SK-N-SH treated with all-trans-retinoic acid at 6 μM for 48 hours (cell line): ENCODE measurements around the gene ARHGEF38.

Source experiments
- ATAC-seq: fragments of 200-7000 bp; cut with Tn5 transposase; 3 replicates; pipeline ENCODE4 v1.9.1; 2020; ENCODE audit warnings: mild to moderate bottlenecking, moderate library complexity
- ARNTL ChIP-seq: fragments of 450-650 bp; formaldehyde crosslinking; IDR thresholded peaks from 2 replicates; pipeline ENCODE4 v1.5.0; 2020; ENCODE audit warnings: low read depth, mild to moderate bottlenecking, moderate library complexity, borderline replicate concordance
- BACH2 ChIP-seq: fragments of 250-450 bp; sonication (Bioruptor Pico); IDR thresholded peaks from 2 replicates; pipeline ENCODE4 v1.9.0; 2021; ENCODE audit warnings: mild to moderate bottlenecking, borderline replicate concordance
- ESRRG ChIP-seq: fragments of 250-450 bp; sonication (Bioruptor Pico); IDR thresholded peaks from 2 replicates; pipeline ENCODE4 v1.6.1; 2021; ENCODE audit warnings: mild to moderate bottlenecking
- ISL1 ChIP-seq: fragments of 250-450 bp; sonication (Bioruptor Pico); IDR thresholded peaks from 2 replicates; pipeline ENCODE4 v2.1.2; 2022; ENCODE audit warnings: mild to moderate bottlenecking, moderate library complexity
- OSR1 ChIP-seq: fragments of 250-450 bp; sonication (Bioruptor Pico); IDR thresholded peaks from 2 replicates; pipeline ENCODE4 v1.8.0; 2022; ENCODE audit warnings: moderate library complexity, mild to moderate bottlenecking, inconsistent platforms
- PPARA ChIP-seq: fragments of 250-450 bp; sonication (Bioruptor Pico); IDR thresholded peaks from 2 replicates; pipeline ENCODE4 v1.5.0; 2020; ENCODE audit warnings: mild to moderate bottlenecking, borderline replicate concordance
- RARB ChIP-seq: fragments of 250-450 bp; sonication (Bioruptor Pico); IDR thresholded peaks from 2 replicates; pipeline ENCODE4 v1.8.0; 2021; ENCODE audit warnings: mild to moderate bottlenecking, moderate library complexity
- SNAI2 ChIP-seq: fragments of 250-450 bp; sonication (Bioruptor Pico); IDR thresholded peaks from 2 replicates; pipeline ENCODE4 v1.5.0; 2020; ENCODE audit warnings: mild to moderate bottlenecking, moderate library complexity
- TOX ChIP-seq: fragments of 250-450 bp; sonication (Bioruptor Pico); IDR thresholded peaks from 2 replicates; pipeline ENCODE4 v1.8.0; 2021; ENCODE audit warnings: mild to moderate bottlenecking, moderate library complexity, borderline replicate concordance
- ZC3H10 ChIP-seq: fragments of 250-450 bp; sonication (Bioruptor Pico); IDR thresholded peaks from 2 replicates; pipeline ENCODE4 v1.5.1; 2021; ENCODE audit warnings: mild to moderate bottlenecking, moderate library complexity
- ZFP3 ChIP-seq: fragments of 250-450 bp; sonication (Bioruptor Pico); IDR thresholded peaks from 2 replicates; pipeline ENCODE4 v1.5.0; 2020; ENCODE audit warnings: mild to moderate bottlenecking, moderate library complexity
- ZNF565 ChIP-seq: fragments of 450-650 bp; formaldehyde crosslinking; conservative IDR thresholded peaks from 2 replicates; pipeline ENCODE4 v1.5.0; 2020; ENCODE audit warnings: low read depth, mild to moderate bottlenecking, moderate library complexity
- ZNF70 ChIP-seq: fragments of 450-650 bp; formaldehyde crosslinking; IDR thresholded peaks from 2 replicates; pipeline ENCODE4 v1.5.0; 2020; ENCODE audit warnings: mild to moderate bottlenecking, moderate library complexity
- ZNF8 ChIP-seq: fragments of 450-650 bp; formaldehyde crosslinking; IDR thresholded peaks from 2 replicates; pipeline ENCODE4 v1.5.0; 2020; ENCODE audit warnings: mild to moderate bottlenecking, moderate library complexity
- TF ChIP-seq, protein P1 (sequence below): fragments of 250-450 bp; sonication (Bioruptor Pico); IDR thresholded peaks from 2 replicates; pipeline ENCODE4 v1.5.1; 2020; ENCODE audit warnings: low read depth, mild to moderate bottlenecking, moderate library complexity
- TF ChIP-seq, protein P2 (sequence below): fragments of 250-450 bp; sonication (Bioruptor Pico); IDR thresholded peaks from 2 replicates; pipeline ENCODE4 v1.5.0; 2020; ENCODE audit warnings: mild to moderate bottlenecking, moderate library complexity
- TF ChIP-seq, protein P3 (sequence below): fragments of 250-450 bp; sonication (Bioruptor Pico); IDR thresholded peaks from 2 replicates; pipeline ENCODE4 v1.5.1; 2021; ENCODE audit warnings: mild to moderate bottlenecking, moderate library complexity
- TF ChIP-seq, protein P4 (sequence below): fragments of 250-450 bp; sonication (Bioruptor Pico); IDR thresholded peaks from 2 replicates; pipeline ENCODE4 v1.8.0; 2021; ENCODE audit warnings: low read depth, mild to moderate bottlenecking, moderate library complexity, borderline replicate concordance
- TF ChIP-seq, protein P5 (sequence below): fragments of 250-450 bp; sonication (Bioruptor Pico); IDR thresholded peaks from 2 replicates; pipeline ENCODE4 v1.8.0; 2020; ENCODE audit warnings: mild to moderate bottlenecking, moderate library complexity, borderline replicate concordance

Gene ARHGEF38

DNA sequence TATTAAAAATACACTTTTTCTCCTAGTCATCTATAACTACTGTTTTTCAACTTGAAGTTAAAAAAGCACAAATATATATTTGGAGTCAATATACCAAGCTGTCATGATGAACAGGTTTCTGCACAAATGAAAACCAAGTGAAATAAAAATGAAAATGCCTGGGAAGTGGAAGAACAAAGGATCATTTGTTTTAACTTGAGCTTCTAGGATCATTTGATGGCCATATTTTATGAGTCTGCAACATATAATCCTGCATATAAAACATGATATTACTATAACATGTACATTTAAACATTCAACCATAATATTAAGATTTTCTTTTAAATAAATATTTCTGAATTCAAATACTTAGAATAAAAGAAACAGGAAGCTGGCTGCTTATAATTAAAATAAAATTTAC is 8.5 kb upstream of the ARHGEF38 start:
- ATAC-seq, result no peak
- TF ChIP-seq, protein P1, sequence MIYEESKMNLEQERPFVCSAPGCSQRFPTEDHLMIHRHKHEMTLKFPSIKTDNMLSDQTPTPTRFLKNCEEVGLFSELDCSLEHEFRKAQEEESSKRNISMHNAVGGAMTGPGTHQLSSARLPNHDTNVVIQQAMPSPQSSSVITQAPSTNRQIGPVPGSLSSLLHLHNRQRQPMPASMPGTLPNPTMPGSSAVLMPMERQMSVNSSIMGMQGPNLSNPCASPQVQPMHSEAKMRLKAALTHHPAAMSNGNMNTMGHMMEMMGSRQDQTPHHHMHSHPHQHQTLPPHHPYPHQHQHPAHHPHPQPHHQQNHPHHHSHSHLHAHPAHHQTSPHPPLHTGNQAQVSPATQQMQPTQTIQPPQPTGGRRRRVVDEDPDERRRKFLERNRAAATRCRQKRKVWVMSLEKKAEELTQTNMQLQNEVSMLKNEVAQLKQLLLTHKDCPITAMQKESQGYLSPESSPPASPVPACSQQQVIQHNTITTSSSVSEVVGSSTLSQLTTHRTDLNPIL, result no peak
- TF ChIP-seq, protein P2, sequence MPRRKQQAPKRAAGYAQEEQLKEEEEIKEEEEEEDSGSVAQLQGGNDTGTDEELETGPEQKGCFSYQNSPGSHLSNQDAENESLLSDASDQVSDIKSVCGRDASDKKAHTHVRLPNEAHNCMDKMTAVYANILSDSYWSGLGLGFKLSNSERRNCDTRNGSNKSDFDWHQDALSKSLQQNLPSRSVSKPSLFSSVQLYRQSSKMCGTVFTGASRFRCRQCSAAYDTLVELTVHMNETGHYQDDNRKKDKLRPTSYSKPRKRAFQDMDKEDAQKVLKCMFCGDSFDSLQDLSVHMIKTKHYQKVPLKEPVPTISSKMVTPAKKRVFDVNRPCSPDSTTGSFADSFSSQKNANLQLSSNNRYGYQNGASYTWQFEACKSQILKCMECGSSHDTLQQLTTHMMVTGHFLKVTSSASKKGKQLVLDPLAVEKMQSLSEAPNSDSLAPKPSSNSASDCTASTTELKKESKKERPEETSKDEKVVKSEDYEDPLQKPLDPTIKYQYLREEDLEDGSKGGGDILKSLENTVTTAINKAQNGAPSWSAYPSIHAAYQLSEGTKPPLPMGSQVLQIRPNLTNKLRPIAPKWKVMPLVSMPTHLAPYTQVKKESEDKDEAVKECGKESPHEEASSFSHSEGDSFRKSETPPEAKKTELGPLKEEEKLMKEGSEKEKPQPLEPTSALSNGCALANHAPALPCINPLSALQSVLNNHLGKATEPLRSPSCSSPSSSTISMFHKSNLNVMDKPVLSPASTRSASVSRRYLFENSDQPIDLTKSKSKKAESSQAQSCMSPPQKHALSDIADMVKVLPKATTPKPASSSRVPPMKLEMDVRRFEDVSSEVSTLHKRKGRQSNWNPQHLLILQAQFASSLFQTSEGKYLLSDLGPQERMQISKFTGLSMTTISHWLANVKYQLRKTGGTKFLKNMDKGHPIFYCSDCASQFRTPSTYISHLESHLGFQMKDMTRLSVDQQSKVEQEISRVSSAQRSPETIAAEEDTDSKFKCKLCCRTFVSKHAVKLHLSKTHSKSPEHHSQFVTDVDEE (CRISPR knock-in tag), result no peak
- TF ChIP-seq ZNF70 (CRISPR knock-in tag), result no peak
- no peak for TF ChIP-seq RARB (CRISPR knock-in tag)
- no peak for TF ChIP-seq ZC3H10 (CRISPR knock-in tag)
- TF ChIP-seq OSR1 (CRISPR knock-in tag), result no peak
- no peak for TF ChIP-seq TOX (CRISPR knock-in tag)
- no peak for TF ChIP-seq ZNF565
- no peak for TF ChIP-seq ARNTL (CRISPR knock-in tag)
- TF ChIP-seq ZNF8 (CRISPR knock-in tag), result no peak
- TF ChIP-seq, protein P3, sequence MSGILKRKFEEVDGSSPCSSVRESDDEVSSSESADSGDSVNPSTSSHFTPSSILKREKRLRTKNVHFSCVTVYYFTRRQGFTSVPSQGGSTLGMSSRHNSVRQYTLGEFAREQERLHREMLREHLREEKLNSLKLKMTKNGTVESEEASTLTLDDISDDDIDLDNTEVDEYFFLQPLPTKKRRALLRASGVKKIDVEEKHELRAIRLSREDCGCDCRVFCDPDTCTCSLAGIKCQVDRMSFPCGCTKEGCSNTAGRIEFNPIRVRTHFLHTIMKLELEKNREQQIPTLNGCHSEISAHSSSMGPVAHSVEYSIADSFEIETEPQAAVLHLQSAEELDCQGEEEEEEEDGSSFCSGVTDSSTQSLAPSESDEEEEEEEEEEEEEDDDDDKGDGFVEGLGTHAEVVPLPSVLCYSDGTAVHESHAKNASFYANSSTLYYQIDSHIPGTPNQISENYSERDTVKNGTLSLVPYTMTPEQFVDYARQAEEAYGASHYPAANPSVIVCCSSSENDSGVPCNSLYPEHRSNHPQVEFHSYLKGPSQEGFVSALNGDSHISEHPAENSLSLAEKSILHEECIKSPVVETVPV, result no peak
- no peak for TF ChIP-seq ESRRG
- TF ChIP-seq ZFP3 (CRISPR knock-in tag), result no peak
- TF ChIP-seq PPARA, result no peak

DNA sequence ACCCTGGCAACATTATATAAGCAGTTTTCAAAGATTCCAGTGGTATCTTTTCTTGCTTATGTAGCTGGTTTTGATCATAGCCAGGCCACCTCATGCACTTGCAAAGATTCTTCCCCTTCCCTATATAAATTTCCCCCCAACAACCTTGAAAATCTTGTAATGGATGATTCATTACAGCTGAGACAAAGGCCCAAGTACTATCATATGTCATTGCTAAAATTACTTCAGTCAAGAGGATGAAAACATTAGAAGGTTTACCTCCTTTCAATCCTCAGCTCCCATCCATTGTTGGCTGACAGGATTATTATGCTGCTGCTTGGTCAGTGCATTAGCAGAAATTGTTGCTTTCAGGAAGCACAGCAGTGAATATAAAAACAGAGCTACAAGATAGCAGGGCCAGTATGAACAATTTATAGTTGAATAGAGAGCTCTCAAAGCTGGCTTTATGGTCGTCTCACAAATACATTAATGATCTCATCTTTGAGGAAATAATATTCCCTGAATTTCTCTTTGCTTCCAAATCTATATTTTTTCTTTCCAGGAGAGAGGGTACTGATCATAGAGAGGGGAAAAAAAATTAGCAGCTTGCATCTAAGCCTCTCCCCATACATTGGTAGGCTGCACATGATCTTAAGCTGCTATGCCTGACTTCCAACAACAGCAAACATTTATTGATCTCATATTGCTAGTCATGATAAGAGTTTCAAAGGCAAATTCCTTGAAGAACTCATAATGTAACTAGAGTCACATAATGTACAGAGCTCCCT is 7.7 kb upstream of the ARHGEF38 start:
- TF ChIP-seq ZFP3 (CRISPR knock-in tag) (no peak), SNAI2 (CRISPR knock-in tag) (no peak), ZC3H10 (CRISPR knock-in tag) (peak; percentile 44; the same call in 1 of the 2 replicates), TOX (CRISPR knock-in tag) (peak; percentile 64; the same call in 1 of the 2 replicates), PPARA (no peak), ISL1 (CRISPR knock-in tag) (peak; percentile 93), ZNF565 (no peak), BACH2 (CRISPR knock-in tag) (no peak), RARB (CRISPR knock-in tag) (no peak), ZNF70 (CRISPR knock-in tag) (no peak), ZNF8 (CRISPR knock-in tag) (no peak)
- TF ChIP-seq, protein P3, result no peak; the same call in 1 of the 2 replicates
- TF ChIP-seq, protein P2 (CRISPR knock-in tag), result no peak
- TF ChIP-seq, protein P4, sequence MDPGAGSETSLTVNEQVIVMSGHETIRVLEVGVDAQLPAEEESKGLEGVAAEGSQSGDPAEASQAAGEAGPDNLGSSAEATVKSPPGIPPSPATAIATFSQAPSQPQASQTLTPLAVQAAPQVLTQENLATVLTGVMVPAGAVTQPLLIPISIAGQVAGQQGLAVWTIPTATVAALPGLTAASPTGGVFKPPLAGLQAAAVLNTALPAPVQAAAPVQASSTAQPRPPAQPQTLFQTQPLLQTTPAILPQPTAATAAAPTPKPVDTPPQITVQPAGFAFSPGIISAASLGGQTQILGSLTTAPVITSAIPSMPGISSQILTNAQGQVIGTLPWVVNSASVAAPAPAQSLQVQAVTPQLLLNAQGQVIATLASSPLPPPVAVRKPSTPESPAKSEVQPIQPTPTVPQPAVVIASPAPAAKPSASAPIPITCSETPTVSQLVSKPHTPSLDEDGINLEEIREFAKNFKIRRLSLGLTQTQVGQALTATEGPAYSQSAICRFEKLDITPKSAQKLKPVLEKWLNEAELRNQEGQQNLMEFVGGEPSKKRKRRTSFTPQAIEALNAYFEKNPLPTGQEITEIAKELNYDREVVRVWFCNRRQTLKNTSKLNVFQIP (CRISPR knock-in tag), result no peak; the same call in 1 of the 2 replicates
- TF ChIP-seq, protein P5, sequence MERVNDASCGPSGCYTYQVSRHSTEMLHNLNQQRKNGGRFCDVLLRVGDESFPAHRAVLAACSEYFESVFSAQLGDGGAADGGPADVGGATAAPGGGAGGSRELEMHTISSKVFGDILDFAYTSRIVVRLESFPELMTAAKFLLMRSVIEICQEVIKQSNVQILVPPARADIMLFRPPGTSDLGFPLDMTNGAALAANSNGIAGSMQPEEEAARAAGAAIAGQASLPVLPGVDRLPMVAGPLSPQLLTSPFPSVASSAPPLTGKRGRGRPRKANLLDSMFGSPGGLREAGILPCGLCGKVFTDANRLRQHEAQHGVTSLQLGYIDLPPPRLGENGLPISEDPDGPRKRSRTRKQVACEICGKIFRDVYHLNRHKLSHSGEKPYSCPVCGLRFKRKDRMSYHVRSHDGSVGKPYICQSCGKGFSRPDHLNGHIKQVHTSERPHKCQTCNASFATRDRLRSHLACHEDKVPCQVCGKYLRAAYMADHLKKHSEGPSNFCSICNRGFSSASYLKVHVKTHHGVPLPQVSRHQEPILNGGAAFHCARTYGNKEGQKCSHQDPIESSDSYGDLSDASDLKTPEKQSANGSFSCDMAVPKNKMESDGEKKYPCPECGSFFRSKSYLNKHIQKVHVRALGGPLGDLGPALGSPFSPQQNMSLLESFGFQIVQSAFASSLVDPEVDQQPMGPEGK (CRISPR knock-in tag), result peak; percentile 90
- ATAC-seq, result peak; percentile 88
